K562 (cell line): ENCODE measurements around the gene ZNF488.

Source experiments
- CC2D1A ChIP-seq: fragments of 450-650 bp; IDR thresholded peaks from 2 replicates; pipeline ENCODE4 v1.6.1; 2017; ENCODE audit warnings: mild to moderate bottlenecking
- CCAR2 ChIP-seq: fragments of 200-400 bp; formaldehyde crosslinking; IDR thresholded peaks from 2 replicates; pipeline ENCODE4 v1.6.1; 2017; ENCODE audit warnings: mild to moderate bottlenecking, low read depth, low read length
- IRF9 ChIP-seq: fragments of 450-650 bp; IDR thresholded peaks from 2 replicates; pipeline ENCODE4 v1.6.1; 2016; ENCODE audit warnings: missing biosample characterization, missing genetic modification characterization
- KLF10 ChIP-seq: fragments of 250-450 bp; sonication (Bioruptor Pico); IDR thresholded peaks from 2 replicates; pipeline ENCODE4 v1.6.1; 2021; ENCODE audit warnings: matching md5 sums
- MLLT1 ChIP-seq, 2 experiments: fragments of 450-650 bp; IDR thresholded peaks; 2 replicates each; pipeline ENCODE4 v1.6.1; 2016
- RREB1 ChIP-seq: fragments of 250-450 bp; sonication (Bioruptor Pico); IDR thresholded peaks from 2 replicates; pipeline ENCODE4 v1.4.0; 2020
- ZKSCAN8 ChIP-seq: fragments of 200-800 bp; sonication (Bioruptor generic); IDR thresholded peaks from 2 replicates; pipeline ENCODE4 v1.6.1; 2016; ENCODE audit warnings: missing genetic modification characterization, missing compliant biosample characterization
- ZNF766 ChIP-seq: fragments of 200-800 bp; sonication (Bioruptor generic); conservative IDR thresholded peaks from 2 replicates; pipeline ENCODE4 v1.6.1; 2016; ENCODE audit warnings: missing genetic modification characterization, missing compliant biosample characterization
- ZNF830 ChIP-seq: fragments of 250-450 bp; sonication (Bioruptor Pico); IDR thresholded peaks from 2 replicates; pipeline ENCODE4 v1.5.0; 2021; ENCODE audit warnings: mild to moderate bottlenecking

GRCh38 chr10:47337310-47337709 is 46.8 kb downstream of the ZNF488 start:
- TF ChIP-seq ZNF766 (CRISPR knock-in tag) (no peak), ZKSCAN8 (CRISPR knock-in tag) (no peak), ZNF830 (CRISPR knock-in tag) (no peak), IRF9 (tag) (no peak), CCAR2 (no peak), MLLT1 (IDR thresholded peaks at IDR 0.05) (no peak), KLF10 (no peak), RREB1 (no peak), CC2D1A (no peak)
